WI38 (cell line): Measurements from ENCODE around the gene EMD.

ENCODE experiments used
- H3K4me3 ChIP-seq: 2 replicates; pipeline ENCODE4 v1.5.1; 2011; ENCODE audit warnings: low read depth, mild to moderate bottlenecking, control low read depth, low read length
- CTCF ChIP-seq: IDR thresholded peaks from 2 replicates; pipeline ENCODE4 v1.5.1; 2012; ENCODE audit warnings: low read depth, mild to moderate bottlenecking, control low read depth, low read length

The EMD gene

GRCh38 chrX:154396973-154397887 is 18.1 kb downstream of the EMD start:
- no peak for TF ChIP-seq CTCF
- peak overlapping the region; percentile 82 for H3K4me3 ChIP-seq

GRCh38 chrX:154397888-154398667 is 19.0 kb downstream of the EMD start, which contains the start of gene RPL10:
TSS of gene RPL10 (plus strand) at chrX:154398377. CDS start at chrX:154398520, 143 bp downstream.
- no peak for TF ChIP-seq CTCF
- peak within 1 kb of the TSS; percentile 82 for H3K4me3 ChIP-seq

- peak overlapping the region; percentile 82 for H3K4me3 ChIP-seq
- peak; percentile 65 for TF ChIP-seq CTCF
Observed at GRCh38 chrX:154398668-154399526, 19.8 kb downstream of the EMD start.

- TF ChIP-seq CTCF: no peak
- peak overlapping the region; percentile 82 for H3K4me3 ChIP-seq
Observed at GRCh38 chrX:154399527-154400368, 20.7 kb downstream of the EMD start.

- H3K4me3 ChIP-seq: peak overlapping the region; percentile 82
Observed at GRCh38 chrX:154400369-154400817, 21.3 kb downstream of the EMD start.

- no peak overlapping the region for H3K4me3 ChIP-seq
- TF ChIP-seq CTCF: no peak
Observed at GRCh38 chrX:154401045-154401799, 22.1 kb downstream of the EMD start.
